ENCODE data around the gene ZNF655. TPM values are rescaled to one million over a fixed set of nuclear protein-coding genes. Genes with fewer than 3 reads are reported as not detected.

Gene ZNF655
- total RNA-seq, 1 experiment from 2014 or later = 21.1 TPM

DNA sequence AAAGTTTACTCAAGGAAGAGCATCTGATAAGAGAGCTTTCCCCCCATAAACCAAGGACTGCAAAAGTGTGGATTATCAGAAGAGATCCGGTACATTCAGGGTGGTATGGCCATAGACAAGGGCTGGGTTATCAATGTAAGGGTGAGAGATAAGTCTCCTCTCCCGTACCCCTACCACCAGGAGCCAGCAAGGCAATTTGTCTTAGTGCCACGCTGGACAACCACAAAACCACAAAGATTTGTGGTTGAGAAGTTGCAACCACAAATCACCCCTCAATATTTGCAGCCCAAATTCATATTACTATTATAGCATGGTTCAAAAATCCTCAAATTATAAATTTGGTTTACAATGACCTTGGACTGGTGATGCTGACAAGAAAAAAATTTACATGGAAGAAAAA is 56.1 kb downstream of the ZNF655 start:
- no TSS peak for BruUV-seq (replicated peaks)
- Mint-ChIP-seq H3K27me3 (ENCODE audit: insufficient read depth, unreplicated experiment) (no peaks in the 10 kb centered on the region), H3K27ac (ENCODE audit: unreplicated experiment) (no peak overlapping the region), H3K4me3 (ENCODE audit: unreplicated experiment) (no peak overlapping the region), H3K36me3 (ENCODE audit: insufficient read depth, unreplicated experiment) (peaks cover 26% of the 10 kb centered on the region), H3K9me3 (ENCODE audit: unreplicated experiment) (no peaks in the 10 kb centered on the region), H3K4me1 (ENCODE audit: low read depth, unreplicated experiment) (peaks cover 21% of the 10 kb centered on the region)
- Histone ChIP-seq H3K4me3 (ENCODE audit: low read depth, low read length) (no peak overlapping the region), H3K9me3 (no peaks in the 10 kb centered on the region), H3K27me3 (replicated peaks; ENCODE audit: control insufficient read depth, insufficient read depth, low read length) (no peaks in the 10 kb centered on the region), H3K4me1 (no peaks in the 10 kb centered on the region; the same call in 1 of the 2 replicates), H3K36me3 (ENCODE audit: control insufficient read depth, insufficient read depth, low read length) (peaks cover 5% of the 10 kb centered on the region)
- no peak for DNase-seq
- ChIA-PET CTCF (no interaction called here), POLR2A (no interaction called here)
- TF ChIP-seq, protein P1, sequence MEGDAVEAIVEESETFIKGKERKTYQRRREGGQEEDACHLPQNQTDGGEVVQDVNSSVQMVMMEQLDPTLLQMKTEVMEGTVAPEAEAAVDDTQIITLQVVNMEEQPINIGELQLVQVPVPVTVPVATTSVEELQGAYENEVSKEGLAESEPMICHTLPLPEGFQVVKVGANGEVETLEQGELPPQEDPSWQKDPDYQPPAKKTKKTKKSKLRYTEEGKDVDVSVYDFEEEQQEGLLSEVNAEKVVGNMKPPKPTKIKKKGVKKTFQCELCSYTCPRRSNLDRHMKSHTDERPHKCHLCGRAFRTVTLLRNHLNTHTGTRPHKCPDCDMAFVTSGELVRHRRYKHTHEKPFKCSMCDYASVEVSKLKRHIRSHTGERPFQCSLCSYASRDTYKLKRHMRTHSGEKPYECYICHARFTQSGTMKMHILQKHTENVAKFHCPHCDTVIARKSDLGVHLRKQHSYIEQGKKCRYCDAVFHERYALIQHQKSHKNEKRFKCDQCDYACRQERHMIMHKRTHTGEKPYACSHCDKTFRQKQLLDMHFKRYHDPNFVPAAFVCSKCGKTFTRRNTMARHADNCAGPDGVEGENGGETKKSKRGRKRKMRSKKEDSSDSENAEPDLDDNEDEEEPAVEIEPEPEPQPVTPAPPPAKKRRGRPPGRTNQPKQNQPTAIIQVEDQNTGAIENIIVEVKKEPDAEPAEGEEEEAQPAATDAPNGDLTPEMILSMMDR (IDR thresholded peaks at IDR 0.05; ENCODE audit: insufficient read depth in 1 of 2, low read depth in 1 of 2, low read length in 1 of 2, severe bottlenecking in 1 of 2, unreplicated experiment in 1 of 2) = no peak
- intact Hi-C loops (cut with micrococcal nuclease; ENCODE audit: unreplicated experiment) = no loop called here

DNA sequence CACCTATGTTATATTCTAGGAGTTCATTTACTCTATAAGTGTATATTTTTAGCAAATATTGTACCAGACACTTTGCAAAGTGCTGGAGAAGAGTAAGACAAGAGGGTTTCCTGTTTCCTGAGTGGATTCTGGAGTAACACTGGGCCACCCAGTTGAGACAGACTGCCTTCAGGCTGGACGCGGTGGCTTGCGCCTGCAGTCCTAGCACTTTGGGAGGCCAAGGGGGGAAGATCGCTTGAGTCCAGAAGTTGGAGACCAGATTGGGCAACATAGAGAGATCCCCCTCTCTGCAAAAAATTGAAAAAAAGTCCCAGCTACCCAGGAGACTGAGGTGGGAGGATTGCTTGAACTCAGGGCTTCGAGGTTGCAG is 57.5 kb downstream of the ZNF655 start:
- TF ChIP-seq, protein P1 (IDR thresholded peaks at IDR 0.05; ENCODE audit: insufficient read depth in 1 of 2, low read depth in 1 of 2, low read length in 1 of 2, severe bottlenecking in 1 of 2, unreplicated experiment in 1 of 2) = no peak
- intact Hi-C loops (cut with micrococcal nuclease; ENCODE audit: unreplicated experiment) = loop anchor here (1.0 kb wide), 2 partner anchors 64 to 91 kb away; partner anchors contain the start of gene FAM200A
- H3K4me1 ChIP-seq = no peaks in the 10 kb centered on the region; the same call in 1 of the 2 replicates
- no peaks in the 10 kb centered on the region for H3K27me3 Mint-ChIP-seq (ENCODE audit: insufficient read depth, unreplicated experiment)
- POLR2A ChIA-PET = interaction anchor here (0.7 to 1.6 kb wide), 6 partner anchors 63 to 214 kb away, joined by 3 to 5 read pairs (median 4); partner anchors contain the start of genes CYP3A5 and ZNF394
- peak overlapping the region; percentile 69 for H3K4me3 ChIP-seq (ENCODE audit: low read depth, low read length)
- H3K9me3 Mint-ChIP-seq (ENCODE audit: unreplicated experiment) = no peaks in the 10 kb centered on the region
- H3K27ac Mint-ChIP-seq (ENCODE audit: unreplicated experiment) = peak overlapping the region; percentile 97
- no peaks in the 10 kb centered on the region for H3K27me3 ChIP-seq (replicated peaks; ENCODE audit: control insufficient read depth, insufficient read depth, low read length)
- CTCF ChIA-PET = interaction anchor here (0.8 to 1.9 kb wide), 3 partner anchors 90 to 303 kb away, joined by 3 to 9 read pairs (median 4); partner anchors contain the start of gene TRIM4
- H3K4me1 Mint-ChIP-seq (ENCODE audit: low read depth, unreplicated experiment) = peaks cover 21% of the 10 kb centered on the region
- BruUV-seq (replicated peaks) = TSS peak; percentile 75
- peaks cover 39% of the 10 kb centered on the region for H3K36me3 Mint-ChIP-seq (ENCODE audit: insufficient read depth, unreplicated experiment)
- H3K36me3 ChIP-seq (ENCODE audit: control insufficient read depth, insufficient read depth, low read length) = peaks cover 8% of the 10 kb centered on the region
- peak overlapping the region; percentile 94 for H3K4me3 Mint-ChIP-seq (ENCODE audit: unreplicated experiment)
- H3K9me3 ChIP-seq = no peaks in the 10 kb centered on the region
- DNase-seq = no peak

DNA sequence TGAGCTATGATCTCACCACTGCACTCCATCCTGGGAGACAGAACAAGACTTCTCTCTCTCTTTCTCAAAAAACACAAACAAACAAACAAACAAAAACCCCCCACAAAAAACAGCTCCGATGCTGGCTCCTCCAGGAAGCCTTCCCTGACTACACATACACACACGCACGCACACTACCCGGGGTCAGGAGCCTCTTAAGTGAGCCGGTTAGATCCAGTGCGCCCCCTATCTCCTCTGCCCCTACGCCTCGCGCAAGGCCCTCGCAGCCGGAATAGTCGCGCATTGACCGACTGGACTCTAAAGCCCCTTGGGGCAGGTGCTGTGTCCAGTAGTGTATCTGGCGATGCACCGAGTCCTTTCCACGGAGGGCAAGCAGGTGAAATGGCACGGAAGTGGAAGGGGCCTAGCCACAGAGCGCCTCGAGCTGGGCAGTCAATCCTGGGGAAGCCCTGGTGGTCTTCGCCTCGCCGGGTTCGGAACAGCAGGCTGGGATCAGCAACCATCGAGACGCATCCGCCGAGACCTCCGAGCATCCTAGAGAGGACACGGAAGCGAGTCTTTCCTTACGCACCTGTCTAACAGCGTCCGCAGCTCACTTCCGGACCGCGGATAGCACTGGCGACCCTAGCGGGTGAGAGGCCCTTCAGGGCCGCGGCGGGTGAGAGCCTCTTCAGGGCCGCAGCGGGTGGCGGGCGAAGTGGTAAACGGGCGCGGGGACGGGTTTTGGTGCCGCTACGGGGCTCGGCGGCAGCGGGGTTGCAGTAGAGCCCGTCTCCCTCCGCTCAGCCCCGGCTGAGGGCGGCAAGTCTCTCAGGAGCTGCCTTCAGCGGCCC is 58.1 kb downstream of the ZNF655 start, which contains the start of gene ZSCAN25:
Gene ZSCAN25, plus strand, starts transcription at position 588 of the 833 bp plus-strand sequence. CDS start 2,661 bp downstream, outside the sequence.
- no peaks in the 10 kb centered on the region for H3K9me3 Mint-ChIP-seq (ENCODE audit: unreplicated experiment)
- CTCF ChIA-PET = interaction anchor here (0.6 to 1.9 kb wide), 9 partner anchors 11 to 302 kb away, joined by 3 to 9 read pairs (median 3); partner anchors contain the start of gene TRIM4
- H3K4me1 Mint-ChIP-seq (ENCODE audit: low read depth, unreplicated experiment) = peaks cover 21% of the 10 kb centered on the region
- TF ChIP-seq, protein P1 (IDR thresholded peaks at IDR 0.05; ENCODE audit: insufficient read depth in 1 of 2, low read depth in 1 of 2, low read length in 1 of 2, severe bottlenecking in 1 of 2, unreplicated experiment in 1 of 2) = peak; percentile 35 to 76
- Histone ChIP-seq H3K4me3 (ENCODE audit: low read depth, low read length) (peak within 1 kb of the TSS; percentile 69), H3K9me3 (no peaks in the 10 kb centered on the region), H3K36me3 (ENCODE audit: control insufficient read depth, insufficient read depth, low read length) (peaks cover 9% of the 10 kb centered on the region), H3K27me3 (replicated peaks; ENCODE audit: control insufficient read depth, insufficient read depth, low read length) (no peaks in the 10 kb centered on the region), H3K4me1 (no peaks in the 10 kb centered on the region; the same call in 1 of the 2 replicates)
- H3K36me3 Mint-ChIP-seq (ENCODE audit: insufficient read depth, unreplicated experiment) = peaks cover 45% of the 10 kb centered on the region
- peak within 1 kb of the TSS; percentile 94 for H3K4me3 Mint-ChIP-seq (ENCODE audit: unreplicated experiment)
- peak; percentile 95 to 96 for DNase-seq
- intact Hi-C loops (cut with micrococcal nuclease; ENCODE audit: unreplicated experiment) = loop anchor here (1.0 kb wide), 2 partner anchors 64 to 91 kb away; partner anchors contain the start of gene FAM200A
- POLR2A ChIA-PET = interaction anchor here (0.5 to 1.6 kb wide), 17 partner anchors 10 to 399 kb away, joined by 3 to 16 read pairs (median 4); partner anchors contain the start of genes BUD31, CYP3A5, FAM200A and OR2AE1
- no TSS peak for BruUV-seq (replicated peaks)
- H3K27ac Mint-ChIP-seq (ENCODE audit: unreplicated experiment) = peak within 1 kb of the TSS; percentile 97
- no peaks in the 10 kb centered on the region for H3K27me3 Mint-ChIP-seq (ENCODE audit: insufficient read depth, unreplicated experiment)

Data from Caco-2 (cell line).